ENCODE results near the gene TCF4.

DNA sequence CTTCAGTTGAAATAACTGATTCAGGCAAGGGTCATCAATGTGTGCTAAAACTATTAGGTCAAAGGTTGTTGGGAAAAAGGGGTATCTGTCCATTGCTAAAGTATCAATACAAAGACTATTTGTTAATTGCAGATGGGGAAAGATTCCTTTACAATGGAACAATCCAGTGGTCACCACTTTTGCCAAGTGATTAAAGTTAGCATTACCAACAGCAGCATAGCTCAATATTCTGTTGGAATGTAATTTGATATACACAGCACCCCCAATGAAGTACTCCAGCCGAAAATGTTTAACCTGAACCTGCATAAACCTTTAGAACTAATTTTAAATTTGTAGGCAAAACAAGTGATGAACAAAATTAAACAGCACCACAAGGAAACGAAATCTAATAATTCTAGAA is 191.0 kb downstream of the TCF4 start:
- TF ChIP-seq, protein P1, sequence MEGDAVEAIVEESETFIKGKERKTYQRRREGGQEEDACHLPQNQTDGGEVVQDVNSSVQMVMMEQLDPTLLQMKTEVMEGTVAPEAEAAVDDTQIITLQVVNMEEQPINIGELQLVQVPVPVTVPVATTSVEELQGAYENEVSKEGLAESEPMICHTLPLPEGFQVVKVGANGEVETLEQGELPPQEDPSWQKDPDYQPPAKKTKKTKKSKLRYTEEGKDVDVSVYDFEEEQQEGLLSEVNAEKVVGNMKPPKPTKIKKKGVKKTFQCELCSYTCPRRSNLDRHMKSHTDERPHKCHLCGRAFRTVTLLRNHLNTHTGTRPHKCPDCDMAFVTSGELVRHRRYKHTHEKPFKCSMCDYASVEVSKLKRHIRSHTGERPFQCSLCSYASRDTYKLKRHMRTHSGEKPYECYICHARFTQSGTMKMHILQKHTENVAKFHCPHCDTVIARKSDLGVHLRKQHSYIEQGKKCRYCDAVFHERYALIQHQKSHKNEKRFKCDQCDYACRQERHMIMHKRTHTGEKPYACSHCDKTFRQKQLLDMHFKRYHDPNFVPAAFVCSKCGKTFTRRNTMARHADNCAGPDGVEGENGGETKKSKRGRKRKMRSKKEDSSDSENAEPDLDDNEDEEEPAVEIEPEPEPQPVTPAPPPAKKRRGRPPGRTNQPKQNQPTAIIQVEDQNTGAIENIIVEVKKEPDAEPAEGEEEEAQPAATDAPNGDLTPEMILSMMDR (IDR thresholded peaks at IDR 0.05; ENCODE audit: low read depth, low read length, poor library complexity, severe bottlenecking) = no peak
- TF ChIP-seq EZH2phosphoT487 (IDR thresholded peaks at IDR 0.05; ENCODE audit: borderline replicate concordance, low read length) = no peak

All from DOHH2 (cell line).